Central memory CD4-positive, alpha-beta T cell (primary cell): ENCODE measurements around the gene ZNF384.

Source experiments
- DNase-seq: peaks from one replicate; pipeline ENCODE4 v3.0.0; 2022

The ZNF384 gene

GRCh38 chr12:6699259-6699988 lies 10.2 kb upstream of the ZNF384 start:
- DNase-seq = no peak

GRCh38 chr12:6698352-6699046 lies 9.3 kb upstream of the ZNF384 start:
- no peak for DNase-seq

DNA sequence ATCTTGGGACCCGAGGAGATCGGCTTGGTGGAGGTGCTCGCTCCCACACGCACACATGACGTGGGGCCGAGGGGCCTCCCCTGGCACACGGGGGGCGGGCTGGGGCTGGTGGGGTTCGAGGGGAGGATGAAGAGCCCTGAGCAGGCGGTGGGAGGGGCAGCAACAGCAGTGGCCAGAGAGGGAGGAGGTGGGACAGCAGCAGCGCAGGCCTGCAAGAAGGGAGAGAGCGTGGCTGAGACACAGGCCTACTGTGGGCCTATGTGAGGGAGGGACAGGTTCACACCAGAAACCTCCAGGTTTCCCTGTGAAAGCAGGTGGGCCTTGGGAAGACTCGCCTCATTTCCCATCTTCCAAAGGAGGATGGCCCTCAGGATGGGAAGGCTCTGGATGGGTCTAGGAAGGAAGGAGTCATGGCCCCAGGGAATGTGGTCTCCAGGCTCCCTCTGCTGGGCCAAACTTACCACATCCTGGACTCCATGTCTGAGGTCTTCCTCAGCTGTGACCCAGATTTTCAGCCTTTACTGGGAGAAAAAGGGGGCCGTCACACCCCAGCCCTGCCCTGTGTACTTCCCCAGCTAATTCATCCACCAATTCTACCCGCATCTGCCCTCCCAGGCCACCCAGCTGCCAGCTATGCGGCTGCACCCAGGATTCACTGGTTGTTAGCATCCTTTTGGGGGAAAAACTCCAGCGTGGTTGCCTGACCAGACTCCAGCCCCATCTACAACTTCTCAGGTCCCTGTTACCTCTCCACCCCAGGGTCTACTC lies 8.6 kb upstream of the ZNF384 start:
- DNase-seq = no peak

- DNase-seq = no peak
These were observed 7.8 kb upstream of the ZNF384 start for GRCh38 chr12:6696690-6697583.

- no peak for DNase-seq
These were observed 6.3 kb upstream of the ZNF384 start for GRCh38 chr12:6695313-6696045.

DNA sequence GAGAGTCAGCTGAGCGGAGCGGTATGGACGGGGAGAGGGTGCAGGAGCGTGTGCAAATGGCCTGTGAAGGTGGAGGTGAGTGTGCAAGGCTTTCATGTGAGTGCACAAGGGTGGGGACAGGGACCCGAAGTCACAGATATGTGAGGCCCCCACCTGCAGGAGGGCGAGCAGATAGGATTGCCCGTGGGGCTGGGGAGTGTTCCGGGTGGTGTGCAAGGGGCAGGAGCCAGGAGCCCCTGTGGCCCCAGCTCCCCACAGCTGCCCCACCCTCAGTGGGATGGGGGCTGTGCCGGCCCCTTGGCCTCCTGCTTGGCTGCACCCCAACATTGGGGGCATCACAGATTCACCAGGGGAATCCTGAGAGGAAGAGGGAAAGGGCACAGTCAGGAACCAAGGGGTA lies 5.5 kb upstream of the ZNF384 start:
- DNase-seq = no peak

DNA sequence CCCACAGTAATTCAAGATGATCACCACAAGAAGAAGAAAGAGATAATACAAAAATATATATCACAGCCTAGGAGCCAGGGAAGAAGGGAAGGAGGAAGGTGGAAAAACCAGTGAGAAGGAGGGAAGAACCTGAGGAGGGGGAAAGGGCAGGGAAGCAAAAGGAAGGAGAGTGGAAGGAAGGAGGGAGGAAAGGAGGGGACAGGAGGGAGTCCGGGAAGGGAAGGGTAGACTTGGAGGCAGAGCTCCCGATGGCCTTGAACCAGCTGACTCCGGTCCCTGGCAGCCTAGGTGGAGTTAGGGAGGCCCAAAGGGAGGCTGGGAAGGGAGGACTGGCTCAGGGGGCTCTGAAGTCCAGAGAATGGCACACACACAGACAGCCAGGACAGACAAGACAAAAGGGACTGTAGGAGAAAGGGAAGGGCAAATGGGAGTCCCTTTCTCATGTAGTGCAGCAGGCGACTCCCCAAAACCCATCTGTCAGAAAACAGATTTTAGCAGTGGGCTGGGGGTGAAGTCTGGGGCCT lies 4.7 kb upstream of the ZNF384 start:
- no peak for DNase-seq

GRCh38 chr12:6692888-6693287 lies 3.7 kb upstream of the ZNF384 start:
- DNase-seq = no peak

- DNase-seq = no peak
These were observed 2.3 kb upstream of the ZNF384 start for GRCh38 chr12:6691473-6691872.

- DNase-seq = peak; percentile 49
These were observed 604 bp downstream of the ZNF384 start for GRCh38 chr12:6688543-6688998.

DNA sequence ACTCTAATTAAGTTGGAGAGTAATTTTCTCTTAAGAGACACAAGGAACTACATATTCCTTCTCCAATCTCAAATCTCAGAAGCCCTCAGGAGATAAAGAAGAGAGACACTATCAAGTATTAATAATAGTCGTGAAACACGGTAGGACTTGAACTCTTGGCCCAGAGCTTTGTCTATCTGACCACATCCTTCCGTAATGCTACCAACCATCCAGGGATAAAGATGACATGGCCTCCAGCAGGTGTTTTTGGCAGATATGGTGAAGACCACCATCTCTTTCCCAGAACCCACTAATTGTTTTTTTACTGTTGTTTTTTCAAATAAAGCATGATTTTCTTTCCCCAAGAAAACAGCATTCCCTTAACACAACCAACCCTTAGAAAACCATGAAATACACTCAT lies 3.4 kb downstream of the ZNF384 start:
- DNase-seq = no peak

- peak; percentile 42 for DNase-seq
These were observed 4.6 kb downstream of the ZNF384 start for GRCh38 chr12:6684609-6685008.

DNA sequence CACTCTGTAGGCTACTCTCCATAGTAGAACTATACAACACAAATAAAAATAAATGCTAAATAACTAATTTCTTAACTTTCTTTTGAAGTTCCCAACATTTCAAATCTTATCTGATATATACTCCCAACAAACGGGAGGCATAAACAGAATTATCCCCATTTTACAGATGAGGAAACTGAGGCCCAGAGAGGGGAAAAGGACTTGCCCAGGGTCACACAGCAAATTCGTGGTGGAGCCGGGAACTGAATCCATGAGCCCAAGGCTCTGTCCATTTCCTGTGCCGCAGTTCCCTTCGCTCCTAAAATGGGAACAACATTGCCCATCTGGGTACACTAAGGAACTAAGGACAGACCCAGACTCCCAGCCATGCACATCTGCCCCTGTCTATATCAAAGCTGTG lies 12.2 kb downstream of the ZNF384 start:
- DNase-seq = no peak

DNA sequence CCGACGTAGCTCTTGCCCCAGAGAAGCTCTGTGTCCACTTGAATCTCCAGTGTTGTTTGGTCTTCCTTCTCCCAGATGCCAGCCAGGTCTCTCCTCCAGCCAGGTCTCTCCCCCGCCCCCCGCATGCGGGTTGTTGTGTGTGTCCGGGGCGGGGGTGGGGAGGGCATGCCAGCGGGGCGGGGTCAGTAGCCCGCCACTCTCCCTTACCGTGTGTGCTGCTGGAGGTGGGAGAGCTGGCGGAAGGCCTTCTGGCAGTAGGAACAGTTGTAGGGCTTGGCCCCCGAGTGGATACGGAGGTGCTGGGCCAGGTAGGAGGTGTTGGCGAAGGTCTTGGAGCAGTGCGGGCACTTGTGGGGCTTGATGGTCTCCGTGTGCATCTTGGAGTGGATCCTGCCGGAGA lies 17.0 kb downstream of the ZNF384 start:
- no peak for DNase-seq

GRCh38 chr12:6667559-6668210 lies 21.5 kb downstream of the ZNF384 start:
- DNase-seq = no peak

GRCh38 chr12:6666211-6666610 lies 23.0 kb downstream of the ZNF384 start:
- no peak for DNase-seq

- no peak for DNase-seq
These were observed 24.3 kb downstream of the ZNF384 start for GRCh38 chr12:6664902-6665301.

- DNase-seq = peak; percentile 99
These were observed 26.1 kb downstream of the ZNF384 start, which contains the start of gene ING4 for GRCh38 chr12:6662906-6663742. Gene ING4, minus strand, starts transcription at chr12:6663119. Its CDS starts 18 bp downstream, at chr12:6663101.

DNA sequence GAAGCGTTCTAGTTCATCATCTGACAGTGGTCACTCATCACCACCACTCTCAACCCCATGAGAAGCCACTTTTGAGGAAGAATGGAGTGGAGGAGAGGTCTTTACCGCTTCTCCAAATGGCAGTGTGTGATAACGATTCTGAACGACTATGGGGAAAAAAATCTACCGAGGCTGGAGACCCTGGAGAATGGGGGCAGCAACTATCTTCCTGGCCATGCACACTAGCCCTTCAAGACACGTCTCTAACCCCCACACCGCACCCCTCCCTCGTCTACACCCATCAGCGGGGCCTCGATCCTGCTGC lies 26.6 kb downstream of the ZNF384 start:
- no peak for DNase-seq

DNA sequence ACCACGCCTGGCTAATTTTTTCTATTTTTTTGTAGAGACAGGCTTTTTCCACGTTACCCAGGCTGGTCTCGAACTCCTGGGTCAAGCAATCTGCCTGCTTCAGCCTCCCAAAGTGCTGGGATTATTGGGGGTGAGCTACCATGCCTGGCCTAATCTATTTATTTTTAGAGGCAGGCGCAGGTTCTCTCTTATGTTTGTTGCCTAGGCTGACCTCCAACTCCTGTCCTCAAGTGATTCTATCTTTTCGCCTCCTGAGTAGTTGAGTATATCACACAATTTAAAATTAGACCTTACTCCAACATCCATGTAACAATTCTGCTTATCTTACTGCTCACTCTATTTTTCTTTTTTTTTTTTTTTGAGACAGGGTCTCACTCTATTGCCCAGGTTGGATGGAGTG lies 35.2 kb downstream of the ZNF384 start:
- DNase-seq = no peak
